Suprapubic skin (tissue), 3 donors: ENCODE results near the gene C1orf226.

ENCODE experiments used
- EP300 ChIP-seq: sonication (generic); formaldehyde crosslinking; IDR thresholded peaks from one replicate; pipeline ENCODE4 v1.6.1; 2017; ENCODE audit warnings: antibody characterized with exemption
- POLR2A ChIP-seq, 2 donors: fragments of 450-650 bp; IDR thresholded peaks; one replicate each; pipeline ENCODE4 v1.6.1; 2017; ENCODE audit warnings: antibody characterized with exemption in 2 of 2, mild to moderate bottlenecking in 2 of 2, moderate library complexity in 2 of 2
- TF ChIP-seq, protein P1 (sequence below), 2 donors: fragments of 200-600 bp in 1 of 2; fragments of 450-650 bp in 1 of 2; sonication (generic) in 1 of 2; IDR thresholded peaks; one replicate each; pipeline ENCODE4 v1.5.1; 2016 to 2019; ENCODE audit warnings: antibody characterized with exemption in 2 of 2, mild to moderate bottlenecking in 1 of 2, moderate library complexity in 1 of 2

DNA sequence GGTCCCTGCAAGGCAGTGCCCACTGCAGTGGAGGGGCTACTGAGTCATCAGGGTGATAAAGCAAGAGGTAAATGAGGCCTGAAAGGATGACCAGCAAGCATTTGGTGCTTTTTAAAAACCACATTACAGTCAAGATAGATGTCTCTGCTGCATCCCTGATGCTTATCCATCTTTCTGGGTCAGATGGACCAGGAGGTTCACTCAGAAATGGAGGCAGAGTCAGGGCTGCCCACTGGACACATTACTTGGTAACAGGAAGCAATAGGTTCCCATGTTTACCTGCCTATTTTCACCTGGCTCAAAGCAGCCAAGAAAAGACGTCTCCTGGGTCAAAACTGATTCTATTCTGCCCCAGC lies 8.5 kb upstream of the C1orf226 start:
- TF ChIP-seq, protein P1, sequence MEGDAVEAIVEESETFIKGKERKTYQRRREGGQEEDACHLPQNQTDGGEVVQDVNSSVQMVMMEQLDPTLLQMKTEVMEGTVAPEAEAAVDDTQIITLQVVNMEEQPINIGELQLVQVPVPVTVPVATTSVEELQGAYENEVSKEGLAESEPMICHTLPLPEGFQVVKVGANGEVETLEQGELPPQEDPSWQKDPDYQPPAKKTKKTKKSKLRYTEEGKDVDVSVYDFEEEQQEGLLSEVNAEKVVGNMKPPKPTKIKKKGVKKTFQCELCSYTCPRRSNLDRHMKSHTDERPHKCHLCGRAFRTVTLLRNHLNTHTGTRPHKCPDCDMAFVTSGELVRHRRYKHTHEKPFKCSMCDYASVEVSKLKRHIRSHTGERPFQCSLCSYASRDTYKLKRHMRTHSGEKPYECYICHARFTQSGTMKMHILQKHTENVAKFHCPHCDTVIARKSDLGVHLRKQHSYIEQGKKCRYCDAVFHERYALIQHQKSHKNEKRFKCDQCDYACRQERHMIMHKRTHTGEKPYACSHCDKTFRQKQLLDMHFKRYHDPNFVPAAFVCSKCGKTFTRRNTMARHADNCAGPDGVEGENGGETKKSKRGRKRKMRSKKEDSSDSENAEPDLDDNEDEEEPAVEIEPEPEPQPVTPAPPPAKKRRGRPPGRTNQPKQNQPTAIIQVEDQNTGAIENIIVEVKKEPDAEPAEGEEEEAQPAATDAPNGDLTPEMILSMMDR (IDR thresholded peaks at IDR 0.05), result no peak
- TF ChIP-seq POLR2A (IDR thresholded peaks at IDR 0.05), result no peak
- no peak for TF ChIP-seq EP300
